Loucy (cell line): ENCODE results near the gene DLX3.

Source experiments
- H2AFZ ChIP-seq: fragments of 200-600 bp; sonication (generic); 2 replicates; pipeline ENCODE4 v1.6.0; 2016; ENCODE audit warnings: antibody characterized with exemption, mild to moderate bottlenecking, low read length, moderate library complexity
- H3F3A ChIP-seq: fragments of 200-600 bp; 2 replicates; pipeline ENCODE4 v1.6.0; 2016; ENCODE audit warnings: antibody characterized with exemption, low read depth, mild to moderate bottlenecking
- H3K27me3 ChIP-seq: fragments of 200-600 bp; sonication (generic); 2 replicates; pipeline ENCODE4 v1.6.1; 2014; ENCODE audit warnings: low read length, mild to moderate bottlenecking; ENCODE audit not compliant: insufficient read depth, poor library complexity, severe bottlenecking
- H3K36me3 ChIP-seq: fragments of 200-600 bp; sonication (generic); 2 replicates; pipeline ENCODE4 v1.6.1; 2016; ENCODE audit warnings: low read length; ENCODE audit not compliant: insufficient read depth
- H3K4me1 ChIP-seq: fragments of 200-600 bp; sonication (generic); 2 replicates; pipeline ENCODE4 v1.5.1; 2014; ENCODE audit warnings: low read length, mild to moderate bottlenecking; ENCODE audit not compliant: insufficient read depth, poor library complexity, severe bottlenecking
- H3K4me2 ChIP-seq: fragments of 200-600 bp; sonication (generic); 2 replicates; pipeline ENCODE4 v1.6.0; 2014; ENCODE audit warnings: antibody characterized with exemption, low read length, low read depth, mild to moderate bottlenecking; ENCODE audit not compliant: poor library complexity, severe bottlenecking
- H3K4me3 ChIP-seq: fragments of 200-600 bp; sonication (generic); 2 replicates; pipeline ENCODE4 v1.5.1; 2014; ENCODE audit warnings: low read length, mild to moderate bottlenecking, mixed read lengths; ENCODE audit not compliant: poor library complexity, severe bottlenecking
- H3K79me2 ChIP-seq: fragments of 200-600 bp; sonication (generic); 2 replicates; pipeline ENCODE4 v1.6.1; 2014; ENCODE audit warnings: low read length; ENCODE audit not compliant: insufficient read depth
- H3K9ac ChIP-seq: fragments of 200-600 bp; sonication (generic); 2 replicates; pipeline ENCODE4 v1.6.0; 2014; ENCODE audit warnings: mild to moderate bottlenecking, low read depth, low read length, moderate library complexity; ENCODE audit not compliant: poor library complexity, severe bottlenecking
- H3K9me2 ChIP-seq: fragments of 200-600 bp; sonication (generic); replicated peaks from 2 replicates; pipeline ENCODE4 v1.6.1; 2016; ENCODE audit warnings: low read depth, low read length, mixed read lengths
- H3K9me3 ChIP-seq: fragments of 200-600 bp; sonication (generic); 2 replicates; pipeline ENCODE4 v1.6.1; 2014; ENCODE audit warnings: mild to moderate bottlenecking, antibody characterized with exemption, low read length, low read depth; ENCODE audit not compliant: insufficient read depth
- H4K20me1 ChIP-seq: fragments of 200-600 bp; sonication (generic); 2 replicates; pipeline ENCODE4 v1.6.0; 2014; ENCODE audit warnings: antibody characterized with exemption, low read length, mild to moderate bottlenecking; ENCODE audit not compliant: insufficient read depth, poor library complexity, severe bottlenecking
- EZH2phosphoT487 ChIP-seq: fragments of 200-600 bp; IDR thresholded peaks from 2 replicates; pipeline ENCODE4 v1.6.1; 2018; ENCODE audit warnings: antibody characterized with exemption, mild to moderate bottlenecking, moderate library complexity, borderline replicate concordance
- TF ChIP-seq, protein P1 (sequence below): fragments of 200-600 bp; sonication (generic); conservative IDR thresholded peaks from 2 replicates; pipeline ENCODE4 v1.5.1; 2014; ENCODE audit warnings: mild to moderate bottlenecking, antibody characterized with exemption, low read length

DLX3 gene

DNA sequence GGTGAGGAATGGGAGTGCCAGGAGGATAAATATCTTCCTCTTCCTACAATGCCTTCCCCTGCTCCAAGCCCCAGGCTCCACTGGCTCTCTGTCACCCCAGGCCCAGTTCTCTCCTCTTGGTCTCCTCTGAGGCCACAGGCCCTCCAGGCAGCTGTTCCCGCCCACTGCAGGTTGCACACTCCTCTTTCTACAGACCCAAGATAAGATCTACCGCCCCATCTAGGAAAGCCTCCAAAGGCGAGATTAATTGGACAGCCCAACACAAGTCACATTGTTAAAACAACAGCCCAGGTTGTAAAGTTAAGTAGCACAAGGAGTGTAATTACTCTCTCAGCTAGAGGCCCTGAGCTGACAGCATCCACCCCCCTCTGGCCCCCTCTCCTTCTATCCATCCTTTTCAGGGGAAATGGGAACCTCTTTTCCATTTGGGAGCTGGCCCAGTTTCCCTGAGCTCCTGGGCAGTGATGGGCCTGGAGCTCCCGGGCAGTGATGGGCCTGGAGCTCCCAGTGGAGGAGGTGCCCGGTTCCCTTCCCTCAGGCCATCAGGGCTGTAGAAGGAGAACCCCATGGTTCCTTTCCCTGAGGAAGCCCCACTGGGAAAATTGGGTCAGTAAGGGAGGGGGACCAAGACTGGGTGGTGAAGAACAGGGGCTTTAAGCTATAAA is 18.7 kb downstream of the DLX3 start:
- Histone ChIP-seq H2AFZ (no peak overlapping the region), H3K27me3 (no peaks in the 10 kb centered on the region)

DNA sequence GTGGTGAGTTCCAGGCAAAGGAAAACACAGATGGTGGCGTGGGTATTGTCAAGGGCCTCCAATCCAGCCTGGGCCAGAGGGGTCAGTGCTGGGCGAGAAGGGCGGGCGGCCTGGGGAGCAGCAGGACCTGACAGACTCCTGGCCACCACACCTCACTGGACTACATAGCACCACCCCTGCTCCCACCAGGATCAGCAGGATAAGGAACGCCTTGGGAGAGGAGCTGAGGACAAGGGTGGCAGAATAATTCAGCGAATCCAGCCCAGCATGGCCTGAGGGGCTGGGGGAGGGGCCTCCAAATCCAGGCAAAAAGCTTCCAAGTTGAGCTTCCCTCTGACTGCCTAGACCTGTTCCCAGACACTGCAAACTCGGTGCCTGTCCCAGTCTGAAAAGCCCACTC is 19.5 kb downstream of the DLX3 start:
- Histone ChIP-seq H3K9me2 (no peaks in the 10 kb centered on the region), H3K36me3 (no peaks in the 10 kb centered on the region), H3K4me3 (no peak overlapping the region), H3F3A (no peaks in the 10 kb centered on the region), H3K9ac (no peak overlapping the region), H3K4me2 (no peak overlapping the region), H3K79me2 (no peaks in the 10 kb centered on the region), H4K20me1 (no peaks in the 10 kb centered on the region), H3K4me1 (peaks cover 15% of the 10 kb centered on the region), H3K9me3 (no peaks in the 10 kb centered on the region), H3K27me3 (no peaks in the 10 kb centered on the region), H2AFZ (no peak overlapping the region)
- no peak for TF ChIP-seq EZH2phosphoT487
- TF ChIP-seq, protein P1, sequence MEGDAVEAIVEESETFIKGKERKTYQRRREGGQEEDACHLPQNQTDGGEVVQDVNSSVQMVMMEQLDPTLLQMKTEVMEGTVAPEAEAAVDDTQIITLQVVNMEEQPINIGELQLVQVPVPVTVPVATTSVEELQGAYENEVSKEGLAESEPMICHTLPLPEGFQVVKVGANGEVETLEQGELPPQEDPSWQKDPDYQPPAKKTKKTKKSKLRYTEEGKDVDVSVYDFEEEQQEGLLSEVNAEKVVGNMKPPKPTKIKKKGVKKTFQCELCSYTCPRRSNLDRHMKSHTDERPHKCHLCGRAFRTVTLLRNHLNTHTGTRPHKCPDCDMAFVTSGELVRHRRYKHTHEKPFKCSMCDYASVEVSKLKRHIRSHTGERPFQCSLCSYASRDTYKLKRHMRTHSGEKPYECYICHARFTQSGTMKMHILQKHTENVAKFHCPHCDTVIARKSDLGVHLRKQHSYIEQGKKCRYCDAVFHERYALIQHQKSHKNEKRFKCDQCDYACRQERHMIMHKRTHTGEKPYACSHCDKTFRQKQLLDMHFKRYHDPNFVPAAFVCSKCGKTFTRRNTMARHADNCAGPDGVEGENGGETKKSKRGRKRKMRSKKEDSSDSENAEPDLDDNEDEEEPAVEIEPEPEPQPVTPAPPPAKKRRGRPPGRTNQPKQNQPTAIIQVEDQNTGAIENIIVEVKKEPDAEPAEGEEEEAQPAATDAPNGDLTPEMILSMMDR = no peak

More for the DNA sequence above, 18.7 kb downstream of the DLX3 start:
- Histone ChIP-seq H3K4me1 (peaks cover 15% of the 10 kb centered on the region), H3K9me2 (no peaks in the 10 kb centered on the region), H3K36me3 (no peaks in the 10 kb centered on the region), H4K20me1 (no peaks in the 10 kb centered on the region), H3K4me2 (peak overlapping the region; percentile 25), H3K79me2 (no peaks in the 10 kb centered on the region), H3F3A (no peaks in the 10 kb centered on the region), H3K9ac (peak overlapping the region; percentile 27), H3K9me3 (no peaks in the 10 kb centered on the region), H3K4me3 (no peak overlapping the region)
- TF ChIP-seq, protein P1 = no peak

DNA sequence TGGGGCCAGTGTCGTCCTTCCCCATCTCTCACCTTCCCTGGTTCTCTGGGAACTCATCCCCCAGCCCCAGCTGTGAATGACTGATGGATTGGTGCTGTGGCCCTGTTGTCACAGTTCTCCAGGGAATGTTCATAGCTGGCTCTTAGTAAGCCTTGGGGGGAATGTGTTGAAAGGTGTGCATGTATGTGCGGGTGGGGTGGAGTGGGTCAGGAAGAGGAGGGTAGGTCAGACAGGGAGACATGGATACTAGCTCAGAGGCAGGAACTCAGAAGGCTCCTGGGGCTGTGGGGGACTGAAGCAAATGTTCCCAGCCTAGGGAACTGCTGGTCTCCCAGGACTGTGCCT is 21.8 kb downstream of the DLX3 start:
- no peaks in the 10 kb centered on the region for H3K9me3 ChIP-seq
- H3K36me3 ChIP-seq = no peaks in the 10 kb centered on the region
- no peaks in the 10 kb centered on the region for H3F3A ChIP-seq
- no peaks in the 10 kb centered on the region for H4K20me1 ChIP-seq
- H2AFZ ChIP-seq = no peak overlapping the region
- H3K4me1 ChIP-seq = peaks cover 21% of the 10 kb centered on the region
- TF ChIP-seq, protein P1 = no peak
- no peak for TF ChIP-seq EZH2phosphoT487
- no peaks in the 10 kb centered on the region for H3K9me2 ChIP-seq
- H3K4me3 ChIP-seq = no peak overlapping the region
- no peaks in the 10 kb centered on the region for H3K27me3 ChIP-seq
- no peak overlapping the region for H3K4me2 ChIP-seq
- H3K9ac ChIP-seq = no peak overlapping the region
- H3K79me2 ChIP-seq = no peaks in the 10 kb centered on the region
